PC-3 (cell line): Measurements from ENCODE around the gene ADGRG1.

ENCODE experiments used
- EZH2 ChIP-seq: fragments of 300-600 bp; sonication (generic); IDR thresholded peaks from one replicate; pipeline ENCODE4 v1.6.1; 2017; ENCODE audit warnings: antibody characterized with exemption, mild to moderate bottlenecking, low read length; ENCODE audit not compliant: unreplicated experiment
- TF ChIP-seq, protein P1 (sequence below): fragments of 300-600 bp; sonication (generic); conservative IDR thresholded peaks from 2 replicates; pipeline ENCODE4 v1.5.1; 2017; ENCODE audit warnings: antibody characterized with exemption, low read depth, mild to moderate bottlenecking, low read length

DNA sequence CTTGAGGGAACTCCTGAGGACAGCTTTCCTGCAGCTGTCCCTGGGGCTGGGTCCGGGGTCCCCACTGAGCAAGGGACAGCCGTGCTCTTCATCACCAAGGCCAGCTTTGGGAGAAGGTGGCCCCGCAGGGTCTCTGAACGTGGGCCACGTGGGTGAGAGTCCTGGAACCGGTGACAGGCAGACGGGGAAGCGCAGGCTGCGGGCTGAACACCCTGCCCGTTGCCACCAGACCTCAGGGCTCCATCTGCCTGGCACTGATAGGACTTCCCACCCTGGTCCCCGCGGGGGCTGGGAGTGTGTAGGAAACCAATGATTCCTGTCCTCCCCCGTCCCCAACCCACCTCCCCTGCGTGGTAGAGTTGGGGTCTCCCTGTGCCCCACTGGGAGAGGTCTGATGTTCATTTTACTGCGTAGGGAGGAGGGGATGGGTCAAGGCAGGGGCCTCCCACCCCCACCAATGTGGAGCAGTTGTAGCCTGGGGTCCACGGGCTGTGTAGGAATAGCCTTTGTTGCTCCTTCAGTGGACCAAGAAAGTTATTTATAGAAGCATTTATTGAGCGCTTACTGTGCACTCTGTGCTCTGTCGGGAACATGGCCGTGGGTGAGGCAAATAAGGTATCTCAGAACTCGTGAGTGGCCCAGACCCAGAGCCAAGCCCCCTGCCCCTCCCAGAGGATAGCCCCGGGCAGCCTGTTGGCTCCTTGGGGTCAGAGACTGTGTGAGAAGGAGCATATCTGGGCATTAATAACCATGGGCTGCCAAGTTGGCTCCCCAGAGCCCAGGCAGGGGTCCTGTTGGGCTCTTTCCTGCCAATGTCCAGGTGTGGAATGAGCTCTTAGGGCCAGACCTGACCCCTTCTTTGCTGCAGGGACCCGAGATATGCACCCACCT is 1.3 kb downstream of the ADGRG1 start:
- TF ChIP-seq, protein P1, sequence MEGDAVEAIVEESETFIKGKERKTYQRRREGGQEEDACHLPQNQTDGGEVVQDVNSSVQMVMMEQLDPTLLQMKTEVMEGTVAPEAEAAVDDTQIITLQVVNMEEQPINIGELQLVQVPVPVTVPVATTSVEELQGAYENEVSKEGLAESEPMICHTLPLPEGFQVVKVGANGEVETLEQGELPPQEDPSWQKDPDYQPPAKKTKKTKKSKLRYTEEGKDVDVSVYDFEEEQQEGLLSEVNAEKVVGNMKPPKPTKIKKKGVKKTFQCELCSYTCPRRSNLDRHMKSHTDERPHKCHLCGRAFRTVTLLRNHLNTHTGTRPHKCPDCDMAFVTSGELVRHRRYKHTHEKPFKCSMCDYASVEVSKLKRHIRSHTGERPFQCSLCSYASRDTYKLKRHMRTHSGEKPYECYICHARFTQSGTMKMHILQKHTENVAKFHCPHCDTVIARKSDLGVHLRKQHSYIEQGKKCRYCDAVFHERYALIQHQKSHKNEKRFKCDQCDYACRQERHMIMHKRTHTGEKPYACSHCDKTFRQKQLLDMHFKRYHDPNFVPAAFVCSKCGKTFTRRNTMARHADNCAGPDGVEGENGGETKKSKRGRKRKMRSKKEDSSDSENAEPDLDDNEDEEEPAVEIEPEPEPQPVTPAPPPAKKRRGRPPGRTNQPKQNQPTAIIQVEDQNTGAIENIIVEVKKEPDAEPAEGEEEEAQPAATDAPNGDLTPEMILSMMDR = no peak
- no peak for TF ChIP-seq EZH2
